Stimulated activated CD8-positive, alpha-beta memory T cell treated with anti-CD3 and anti-CD28 coated beads, Interleukin-7, amount 100 ng/mL, for 48 hours (primary cell): ENCODE results near the gene ARMC2.

Experiments used
- DNase-seq, 2 donors: peaks; one replicate each; pipeline ENCODE4 v3.0.0-alpha.2; 2020; ENCODE audit warnings: low read depth in 1 of 2; ENCODE audit errors: extremely low read depth in 1 of 2

Gene ARMC2

GRCh38 chr6:109009962-109010704, 161.9 kb downstream of the ARMC2 start:
- no peak for DNase-seq

DNA sequence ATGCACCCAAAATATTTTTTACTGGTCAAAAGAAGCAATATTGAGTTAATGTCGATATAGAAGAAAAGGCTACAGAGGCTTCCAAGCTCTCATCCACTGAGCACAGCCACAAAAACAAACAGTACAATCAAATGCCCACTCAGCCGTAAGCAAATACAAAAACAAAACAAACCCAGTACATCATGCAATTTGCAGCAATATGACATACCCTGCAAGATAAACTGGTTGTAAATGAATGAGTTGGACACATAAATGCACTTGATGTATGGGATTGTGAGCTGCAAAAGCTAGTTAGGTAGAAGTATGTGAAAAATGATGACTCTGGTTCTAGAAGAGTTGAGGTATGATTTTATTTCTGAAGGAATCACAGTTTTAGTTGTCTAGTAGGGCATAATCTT, 162.5 kb downstream of the ARMC2 start:
- no peak for DNase-seq

DNA sequence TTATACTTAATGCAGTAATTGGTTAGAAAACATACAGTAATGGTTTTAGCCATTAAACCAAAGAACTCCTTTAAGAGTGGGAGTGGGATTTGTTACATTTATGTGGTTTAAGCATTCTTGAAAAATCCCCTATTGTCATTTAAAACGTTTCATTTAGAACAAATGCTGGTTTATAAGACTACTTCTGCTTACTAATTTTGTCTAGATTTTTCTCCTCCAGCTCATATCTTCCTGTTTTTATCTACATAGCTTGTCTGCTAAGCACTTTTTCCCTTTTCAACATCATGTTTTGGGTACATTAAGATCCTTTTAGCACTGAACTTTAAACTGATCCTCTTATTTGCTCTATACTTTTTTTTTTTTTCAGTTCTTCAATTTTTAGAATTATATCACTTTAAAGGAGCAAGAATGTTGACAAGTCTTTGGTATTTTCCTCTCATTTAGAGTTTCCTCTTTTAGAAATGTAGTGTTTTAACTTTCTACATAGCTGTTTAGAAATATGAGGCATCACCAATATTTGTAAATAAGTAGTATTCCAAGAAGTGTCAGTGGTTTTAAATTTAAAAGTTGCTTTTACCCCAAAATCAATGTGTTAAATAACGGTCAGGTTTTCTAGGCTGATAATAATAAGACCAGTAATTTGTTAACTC, 165.6 kb downstream of the ARMC2 start:
- no peak for DNase-seq

DNA sequence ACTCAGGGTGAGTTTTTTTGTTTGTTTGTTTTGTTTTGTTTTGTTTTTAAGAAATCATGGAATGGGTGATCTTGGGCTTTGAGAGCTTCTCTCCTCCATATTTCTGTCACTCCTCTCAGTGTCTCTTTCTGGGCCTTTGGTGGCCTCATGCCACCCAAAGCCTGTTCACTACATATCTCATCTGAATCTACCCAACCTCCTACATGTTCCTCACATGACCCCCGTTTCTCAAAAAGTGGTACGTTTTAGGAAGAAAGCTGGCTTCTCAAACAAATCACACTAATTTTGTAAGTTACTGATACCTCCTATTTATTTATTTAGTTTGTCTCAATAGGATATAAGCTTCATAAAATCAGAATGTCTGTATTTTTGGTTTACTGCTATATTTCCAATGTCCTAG, 166.4 kb downstream of the ARMC2 start:
- DNase-seq = no peak

DNA sequence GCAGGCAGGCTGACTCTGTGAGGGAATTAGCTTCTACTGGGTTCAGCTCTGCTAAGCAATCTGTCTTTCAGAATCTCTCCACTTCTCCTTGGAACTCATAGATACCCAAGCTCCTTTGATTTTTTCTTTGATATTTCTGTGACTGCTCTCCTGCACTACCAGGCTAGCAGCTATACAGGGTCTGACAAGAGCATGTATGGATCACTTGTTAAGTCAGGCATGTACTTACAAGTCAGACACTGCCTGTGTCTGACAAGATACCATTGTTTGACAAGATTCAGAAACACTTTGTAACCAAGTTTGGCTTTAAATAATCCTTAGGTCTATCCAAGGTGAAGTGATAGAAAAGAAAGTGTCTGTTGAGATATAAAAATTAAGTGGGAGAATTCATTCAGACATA, 167.0 kb downstream of the ARMC2 start:
- DNase-seq = no peak

- DNase-seq = no peak
These were observed 171.7 kb downstream of the ARMC2 start for GRCh38 chr6:109019911-109020310.

- no peak for DNase-seq
These were observed 173.6 kb downstream of the ARMC2 start for GRCh38 chr6:109021870-109022269.

- DNase-seq = no peak
These were observed 175.2 kb downstream of the ARMC2 start for GRCh38 chr6:109023356-109023925.
